Left renal pelvis (tissue), 4 donors: ENCODE measurements around the gene KDM4C. TPM values are rescaled to one million over a fixed set of nuclear protein-coding genes. Genes with fewer than 3 reads are reported as not detected.
A peak's percentile ranks its signal among the peaks of the same experiment; 100 is the strongest.
"Not testable (repeated sequence)": the region's sequence is repeated elsewhere in the genome, so short reads cannot be mapped to it uniquely, and the experiment has no call there.

ENCODE experiments used
- DNase-seq, 4 donors: peaks; one replicate each; pipeline ENCODE4 v3.0.0-alpha.2; 2013; ENCODE audit warnings: low read depth in 4 of 4, low spot score in 3 of 4
- polyA plus RNA-seq, 4 donors: library from polyadenylated mRNA; unstranded; fragments of 120-200 nt; gene quantifications; one replicate each; pipeline ENCODE4 v1.2.1, GENCODE V29; 2013; ENCODE audit not compliant: insufficient read length in 4 of 4

KDM4C gene
- polyA plus RNA-seq, 4 donors: 12.5 to 17.5 (median 16.2) TPM

- not testable (repeated sequence) for DNase-seq
Observed at GRCh38 chr9:7183139-7183538, 425.4 kb downstream of the KDM4C start.

GRCh38 chr9:7185612-7186011 is 427.8 kb downstream of the KDM4C start:
- DNase-seq: no peak

GRCh38 chr9:7186175-7186574 is 428.4 kb downstream of the KDM4C start:
- DNase-seq: no peak

GRCh38 chr9:7192266-7192665 is 434.5 kb downstream of the KDM4C start:
- DNase-seq: no peak

- DNase-seq: no peak
Observed at GRCh38 chr9:7195526-7195925, 437.8 kb downstream of the KDM4C start.

- no peak for DNase-seq
Observed at GRCh38 chr9:7196467-7196866, 438.7 kb downstream of the KDM4C start.

GRCh38 chr9:7201196-7201595 is 443.4 kb downstream of the KDM4C start:
- no peak for DNase-seq

GRCh38 chr9:7205806-7206205 is 448.0 kb downstream of the KDM4C start:
- no peak for DNase-seq

GRCh38 chr9:7206221-7206758 is 448.5 kb downstream of the KDM4C start:
- no peak for DNase-seq

GRCh38 chr9:7209016-7209715 is 451.4 kb downstream of the KDM4C start:
- DNase-seq: no peak

GRCh38 chr9:7209990-7210389 is 452.2 kb downstream of the KDM4C start:
- no peak for DNase-seq

GRCh38 chr9:7210854-7211637 is 453.3 kb downstream of the KDM4C start:
- DNase-seq: peak in 1 of 4 donors; percentile 14

- no peak for DNase-seq
Observed at GRCh38 chr9:7211657-7212056, 453.9 kb downstream of the KDM4C start.

GRCh38 chr9:7212101-7212500 is 454.3 kb downstream of the KDM4C start:
- DNase-seq: no peak

- DNase-seq: no peak
Observed at GRCh38 chr9:7216004-7216841, 458.4 kb downstream of the KDM4C start.

GRCh38 chr9:7223981-7224380 is 466.2 kb downstream of the KDM4C start:
- peak in 2 of 4 donors; percentile 17 to 24 for DNase-seq

Other genes starting within 250 kb of the KDM4C start
- gene GLDC, start 112.2 kb upstream of the KDM4C start, polyA plus RNA-seq: 10 to 100 TPM in 3 of 4 donors, 1 to 10 TPM in 1; 1.5 to 23.6 (median 19.8) TPM